IPS-18c (cell line): ENCODE data around the gene HNRNPL.
A peak's percentile ranks its signal among the peaks of the same experiment; 100 is the strongest.

Experiments
- H3K4me3 ChIP-seq: 2 replicates; pipeline ENCODE4 v1.7.0; 2013; ENCODE audit warnings: low read depth, mild to moderate bottlenecking, low read length, moderate library complexity; ENCODE audit not compliant: insufficient read depth
- H3K9me3 ChIP-seq: one replicate; pipeline ENCODE4 v1.6.1; 2013; ENCODE audit warnings: mild to moderate bottlenecking, low read length, moderate library complexity; ENCODE audit not compliant: control insufficient read depth, insufficient read depth

Gene HNRNPL

DNA sequence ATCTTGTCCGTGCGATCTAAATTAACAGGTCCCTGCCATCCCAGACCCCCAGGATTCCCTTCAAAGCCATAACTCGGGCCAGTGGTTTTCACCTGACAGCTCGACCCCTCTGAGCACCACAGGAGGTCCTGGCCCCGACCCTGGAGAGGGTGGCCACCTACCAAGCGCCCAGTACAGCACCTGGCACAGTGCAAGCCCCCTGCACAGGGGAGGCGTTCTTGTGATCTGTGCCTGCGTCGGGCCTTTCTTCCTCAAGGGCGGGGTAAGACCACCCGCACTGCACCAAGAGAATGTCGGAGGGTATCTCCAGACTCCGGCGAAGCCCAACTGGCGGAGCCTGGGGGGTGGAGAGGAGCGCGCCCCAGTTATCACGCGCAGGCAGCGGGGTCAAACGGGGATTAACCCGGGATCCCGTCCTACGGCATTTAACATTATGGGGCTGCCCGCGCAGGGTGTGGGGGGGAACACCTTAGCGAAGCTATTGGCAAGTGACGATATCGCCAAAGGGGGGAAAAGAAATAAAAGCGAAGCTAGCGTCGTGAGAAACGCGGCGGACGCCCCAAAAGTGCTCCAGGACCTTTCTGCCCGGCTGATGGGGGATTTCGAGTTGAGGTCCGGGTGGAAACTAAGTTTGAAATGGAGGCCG is 1.3 kb upstream of the HNRNPL start:
- H3K9me3 ChIP-seq: no peaks in the 10 kb centered on the region
- peak overlapping the region; percentile 66 for H3K4me3 ChIP-seq

DNA sequence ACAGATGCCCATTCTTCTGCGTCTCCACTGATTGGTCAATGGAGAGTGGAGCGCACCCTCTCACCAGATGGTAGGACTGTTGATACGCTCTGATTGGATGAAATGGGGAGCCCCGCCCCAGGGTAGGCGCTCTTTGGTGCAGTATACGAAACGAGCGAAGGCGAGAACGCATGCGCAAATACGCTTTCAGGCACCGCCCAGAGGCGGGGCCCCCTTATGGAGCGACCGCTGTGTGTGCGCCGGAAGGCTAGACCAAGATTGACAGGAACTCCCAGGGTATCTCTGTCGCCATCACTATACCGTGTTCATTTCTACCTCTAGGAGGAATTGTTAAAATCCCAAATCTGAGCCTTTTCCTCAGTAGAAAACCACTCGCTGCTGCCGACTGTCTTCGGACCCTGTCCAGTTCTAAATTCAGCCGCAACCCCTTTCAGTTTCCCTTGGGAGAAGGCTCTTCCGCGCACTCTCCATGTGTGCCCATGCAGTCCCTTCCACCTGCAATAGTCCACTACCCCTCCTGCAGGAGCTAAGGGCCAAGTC is 720 bp upstream of the HNRNPL start:
- Histone ChIP-seq H3K4me3 (peak overlapping the region; percentile 66), H3K9me3 (no peaks in the 10 kb centered on the region)

DNA sequence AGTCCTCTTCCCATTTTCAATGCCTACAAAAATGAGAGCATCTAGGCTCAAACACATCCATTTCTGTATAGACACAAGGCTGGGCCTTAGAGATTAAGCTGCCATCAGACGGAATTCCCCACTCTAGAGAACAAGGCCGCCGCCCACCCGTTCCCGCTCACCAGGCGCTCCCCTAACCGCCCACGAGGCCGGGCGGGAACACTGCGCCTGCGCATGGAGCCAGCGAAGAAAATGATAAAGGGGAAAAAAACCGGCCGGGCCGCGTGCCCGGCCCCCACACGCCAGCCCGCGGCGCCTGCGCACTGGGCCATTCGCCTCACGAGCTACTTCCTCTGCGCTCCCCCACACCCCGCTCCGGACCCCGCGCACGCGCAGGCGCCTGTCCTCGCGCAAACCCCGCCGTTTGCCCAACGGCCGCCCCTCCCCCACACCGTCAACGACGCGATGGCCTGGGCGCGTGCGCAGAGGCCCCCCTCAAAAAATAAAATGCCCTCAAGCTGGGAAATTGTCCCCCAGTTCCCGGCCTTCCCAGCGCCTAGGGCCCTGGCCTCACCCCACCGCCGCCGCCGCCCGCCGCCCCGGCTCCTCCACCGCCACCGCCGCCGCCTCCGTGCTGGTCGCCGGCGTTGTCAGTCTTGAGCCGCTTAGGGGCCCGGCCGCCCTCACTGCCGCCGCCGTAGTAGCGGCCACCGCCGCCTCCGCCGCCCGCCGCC is 483 bp downstream of the HNRNPL start:
- Histone ChIP-seq H3K9me3 (no peaks in the 10 kb centered on the region), H3K4me3 (peak overlapping the region; percentile 72)

DNA sequence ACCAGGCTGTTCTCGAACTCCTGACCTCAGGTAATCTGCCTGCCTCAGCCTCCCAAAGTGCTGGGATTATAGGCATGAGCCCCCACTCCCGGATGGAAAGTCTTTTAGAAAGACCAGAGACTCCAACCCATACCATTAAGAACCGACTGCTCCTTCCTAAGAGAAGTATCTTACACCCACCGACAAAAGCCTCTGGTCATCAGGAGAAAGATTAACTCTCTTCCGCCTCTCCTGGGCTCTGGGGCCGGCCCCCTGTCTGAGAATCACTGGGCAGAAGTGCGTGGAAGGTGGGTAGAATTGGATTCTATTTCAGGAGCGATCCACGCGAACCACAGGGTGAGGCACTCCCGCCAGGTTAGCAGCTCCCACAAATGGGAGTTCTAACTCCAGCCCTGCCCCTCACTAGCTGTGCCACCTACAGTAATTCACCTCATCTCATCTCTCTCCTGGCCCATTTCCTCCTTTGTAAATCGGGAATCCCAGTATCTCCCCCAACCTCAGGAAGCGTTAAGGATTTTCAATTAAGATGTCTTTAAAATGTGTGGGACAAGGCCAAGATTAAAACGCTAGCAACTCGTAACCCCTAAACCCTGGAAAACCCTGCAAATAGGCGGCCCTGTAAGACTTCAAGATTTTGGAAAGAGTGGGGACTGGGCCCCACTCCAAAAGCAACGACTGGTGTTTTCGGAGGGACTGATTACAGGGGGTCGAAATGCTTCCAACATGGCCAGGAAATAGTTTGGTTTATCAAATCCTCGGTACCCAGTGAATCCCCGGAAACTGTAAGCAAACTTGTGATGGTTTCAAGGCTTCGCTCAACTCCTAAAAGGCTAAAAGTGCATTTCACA is 1.3 kb downstream of the HNRNPL start:
- Histone ChIP-seq H3K9me3 (no peaks in the 10 kb centered on the region), H3K4me3 (peak overlapping the region; percentile 72)

DNA sequence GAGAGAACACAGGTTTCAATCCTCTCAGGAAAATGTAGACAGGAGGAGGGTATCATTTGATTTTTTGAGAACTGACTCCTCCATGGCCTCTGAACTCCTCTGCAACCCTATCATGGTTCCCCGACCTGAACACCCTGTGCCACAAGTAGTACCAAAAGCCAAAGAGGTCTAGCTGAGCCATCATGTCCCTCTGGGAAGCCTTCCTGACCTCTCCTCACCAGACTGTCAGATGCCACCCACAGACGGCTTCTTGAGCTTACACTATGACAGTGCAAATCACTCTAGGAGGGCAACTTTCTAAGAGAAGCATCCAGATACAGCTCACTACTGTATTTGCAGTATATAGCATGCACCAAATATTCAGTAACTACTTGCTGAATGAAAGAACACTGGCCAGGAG is 3.7 kb downstream of the HNRNPL start:
- Histone ChIP-seq H3K4me3 (no peak overlapping the region), H3K9me3 (peaks cover 2% of the 10 kb centered on the region)

DNA sequence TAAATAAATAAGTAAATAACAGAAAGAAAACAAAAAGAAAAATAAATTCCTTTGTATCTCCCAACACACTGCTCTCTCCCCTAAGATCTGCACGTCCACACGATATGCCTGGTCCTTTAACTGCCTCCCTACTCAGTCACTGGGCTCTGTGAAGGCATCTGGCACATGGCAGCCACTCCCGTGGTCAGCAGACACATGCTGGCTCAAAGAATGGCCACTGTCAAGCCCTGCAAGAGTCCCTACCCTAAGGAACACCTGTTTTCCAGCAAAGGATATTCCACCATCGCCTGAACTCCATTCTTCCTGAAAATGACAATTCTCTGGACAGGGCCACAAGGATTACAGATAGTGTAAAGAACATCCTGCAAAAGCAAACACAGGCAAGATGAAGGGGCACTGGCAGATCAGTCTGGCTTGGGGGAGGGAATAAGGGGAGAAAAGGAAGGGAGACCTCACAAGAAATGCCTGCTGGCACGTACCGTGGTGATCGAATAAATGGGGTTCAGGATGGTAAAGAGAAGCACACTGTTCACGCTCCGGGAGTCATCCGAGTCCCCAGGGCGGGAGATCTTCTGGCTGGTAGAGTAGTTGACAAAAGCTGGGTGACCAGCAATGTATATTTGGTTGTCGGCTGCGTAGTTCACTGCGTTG is 4.3 kb downstream of the HNRNPL start:
- no peak overlapping the region for H3K4me3 ChIP-seq
- H3K9me3 ChIP-seq: peaks cover 2% of the 10 kb centered on the region

DNA sequence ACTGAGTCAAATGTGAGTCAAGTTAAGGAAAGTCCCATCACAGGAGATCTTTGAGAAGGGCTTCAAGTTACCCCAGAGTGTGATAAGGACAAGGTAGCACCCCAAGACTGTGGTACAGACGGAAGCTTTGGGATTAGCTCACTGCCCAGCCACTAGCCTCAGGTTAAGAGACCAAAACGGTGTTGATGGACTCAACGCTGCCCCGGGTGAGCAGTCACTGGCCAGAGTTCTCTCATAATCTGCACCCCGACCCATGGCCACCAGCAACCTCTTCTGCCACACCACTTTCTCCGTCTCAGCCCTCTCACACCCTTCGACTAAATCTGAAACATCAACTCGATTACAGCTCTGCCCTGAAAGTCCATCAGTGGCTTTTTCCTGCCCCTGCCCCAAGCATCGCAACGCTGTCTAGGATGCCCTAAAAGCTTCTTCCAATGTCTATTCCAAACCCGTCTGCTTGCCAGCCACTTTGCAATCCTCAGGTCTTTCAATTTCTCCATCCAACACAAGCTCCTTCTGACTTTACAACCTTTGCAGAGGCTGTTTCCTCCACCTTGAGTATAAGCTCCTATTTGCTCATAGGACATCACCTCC is 5.6 kb downstream of the HNRNPL start:
- Histone ChIP-seq H3K4me3 (no peak overlapping the region), H3K9me3 (peaks cover 2% of the 10 kb centered on the region)

DNA sequence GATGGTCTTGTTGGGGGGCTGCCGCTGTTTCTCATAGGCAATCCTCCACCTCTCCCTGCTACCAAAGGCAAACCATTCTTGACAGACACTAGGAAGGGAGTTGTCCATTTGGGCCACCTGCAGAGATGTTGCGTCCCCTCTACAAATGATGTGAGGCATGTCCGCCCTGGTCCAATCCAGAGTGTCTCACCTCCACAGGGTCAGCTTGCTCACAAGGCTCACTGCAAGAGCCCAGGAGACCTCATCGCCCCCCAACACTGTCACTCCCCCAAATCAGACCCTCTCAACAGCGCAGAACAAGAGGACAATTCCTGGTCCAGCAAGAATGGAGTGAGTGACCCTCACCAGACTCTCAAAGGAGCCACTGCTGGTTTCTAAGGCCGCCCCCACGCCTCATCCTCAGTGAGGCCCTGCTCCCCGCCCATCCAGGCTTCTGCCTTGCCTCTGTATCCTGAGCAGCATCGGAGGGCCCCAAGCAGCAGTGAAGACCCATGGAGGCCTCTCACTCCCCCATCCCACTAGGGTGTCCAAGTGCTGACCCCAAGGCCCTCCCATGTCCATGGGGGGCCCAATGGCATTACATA is 6.5 kb downstream of the HNRNPL start:
- H3K4me3 ChIP-seq: no peak overlapping the region
- peaks cover 2% of the 10 kb centered on the region for H3K9me3 ChIP-seq

DNA sequence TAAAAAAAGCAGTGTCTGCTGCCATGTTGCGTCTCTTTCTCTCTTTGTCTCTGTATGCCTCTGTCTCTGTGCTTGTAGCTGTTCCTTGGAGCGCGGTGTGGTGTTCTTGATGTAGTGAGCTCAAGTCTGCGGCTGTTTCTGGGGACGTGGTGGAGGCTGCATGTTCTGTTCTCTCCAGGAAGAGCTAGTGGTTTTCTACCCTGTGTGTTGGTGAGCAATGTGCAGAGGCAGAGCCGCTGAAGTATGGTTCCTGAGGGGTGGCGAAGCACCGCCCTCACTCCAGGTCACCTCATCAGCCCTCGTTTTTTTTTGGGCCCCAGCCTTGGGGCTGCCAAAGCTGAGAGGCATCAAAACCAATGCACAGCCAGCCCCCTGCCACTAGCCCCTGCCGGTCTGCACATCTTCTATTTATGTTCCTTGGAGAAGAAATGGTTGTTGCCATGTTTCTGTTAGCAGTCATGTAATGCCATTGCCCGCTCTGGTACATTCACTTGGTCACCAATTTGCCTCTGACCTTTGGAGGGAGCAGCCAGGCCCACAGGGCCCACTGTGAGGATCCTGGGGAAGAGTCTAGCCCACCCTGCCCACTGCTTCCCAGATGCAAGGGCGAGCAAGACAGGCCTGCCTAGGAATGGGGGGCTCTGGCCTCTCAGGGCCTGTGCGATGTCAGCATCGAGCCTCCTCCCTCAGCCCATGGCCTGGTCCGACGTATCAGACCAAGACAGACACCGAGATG is 7.2 kb downstream of the HNRNPL start:
- H3K9me3 ChIP-seq: peaks cover 2% of the 10 kb centered on the region
- H3K4me3 ChIP-seq: no peak overlapping the region

DNA sequence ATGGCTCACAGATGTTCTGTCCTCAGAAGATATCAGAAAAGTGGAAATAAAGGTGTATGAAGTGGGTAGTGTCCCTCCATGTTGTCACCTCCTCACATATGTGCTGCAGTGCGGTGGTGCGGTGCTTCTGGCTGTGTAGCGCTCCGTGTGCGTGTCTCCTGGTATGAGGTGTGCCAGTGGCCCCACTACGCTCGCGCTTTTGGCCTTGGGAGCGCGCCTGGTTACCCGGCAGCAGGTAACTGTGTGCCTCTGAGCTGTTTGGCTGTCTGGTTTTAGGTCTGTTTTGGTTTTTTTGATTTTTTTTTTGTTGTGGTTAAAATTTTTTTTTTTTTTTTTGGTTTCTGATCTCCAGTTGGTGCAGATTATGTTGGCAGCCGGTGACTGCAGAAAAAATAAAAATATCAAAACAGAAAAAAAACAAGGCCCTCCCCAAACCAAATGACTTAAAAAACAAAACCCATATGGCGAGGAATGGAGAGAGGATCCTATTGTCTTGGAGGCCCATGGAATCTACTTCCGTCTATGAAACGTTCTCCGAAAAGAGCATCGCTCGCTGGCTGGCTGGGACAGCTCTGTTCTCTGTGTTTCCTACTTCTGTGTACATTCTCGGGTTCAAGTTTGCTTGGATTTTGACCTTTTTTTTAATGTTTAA is 7.9 kb downstream of the HNRNPL start:
- Histone ChIP-seq H3K9me3 (peaks cover 2% of the 10 kb centered on the region), H3K4me3 (no peak overlapping the region)

DNA sequence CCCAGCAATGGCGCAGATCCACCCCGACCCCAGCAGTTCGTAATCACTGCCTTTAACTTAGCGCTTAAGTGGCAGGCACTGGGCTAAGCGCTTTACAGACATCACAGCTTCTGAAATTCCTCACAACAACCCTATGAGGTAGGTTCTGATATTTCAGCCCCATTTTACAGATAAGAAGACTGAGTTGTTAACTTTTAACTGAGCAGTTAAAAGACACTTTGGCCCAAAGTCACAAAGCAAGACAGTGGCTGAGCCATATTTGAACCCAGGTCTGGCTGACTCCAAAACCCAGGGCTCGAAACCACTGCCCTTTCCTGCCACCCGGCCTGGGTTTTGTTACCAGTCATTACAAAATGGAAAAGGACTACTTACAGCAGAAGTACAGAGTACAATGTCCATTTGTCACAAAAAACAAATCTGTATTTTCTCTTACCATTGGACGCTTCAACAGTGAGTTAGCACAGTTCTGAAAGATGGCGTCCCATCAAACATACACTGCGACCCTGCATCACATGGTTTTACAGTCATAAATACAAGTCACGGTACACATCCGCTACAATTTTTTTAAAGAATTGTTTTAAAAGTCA is 8.5 kb downstream of the HNRNPL start:
- peaks cover 2% of the 10 kb centered on the region for H3K9me3 ChIP-seq
- no peak overlapping the region for H3K4me3 ChIP-seq

DNA sequence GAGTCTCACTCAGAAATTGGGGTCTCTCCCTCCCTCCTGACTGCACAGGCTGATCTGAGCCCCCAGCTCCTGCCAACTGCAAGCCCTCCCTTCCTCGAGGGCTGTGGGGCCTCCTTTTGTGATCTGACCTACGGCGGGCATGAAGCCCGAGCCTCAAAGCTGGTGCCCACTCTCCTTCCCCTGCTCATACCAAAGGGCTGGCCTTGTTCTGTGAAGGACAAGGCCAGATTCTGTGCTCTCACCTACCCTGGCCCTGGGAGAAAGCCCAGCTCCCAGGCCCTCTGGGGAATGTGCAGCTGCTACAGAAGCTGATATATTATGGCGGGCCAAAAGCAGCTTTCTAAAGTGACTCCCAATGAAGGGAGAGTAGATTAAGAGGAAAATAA is 9.2 kb downstream of the HNRNPL start:
- H3K4me3 ChIP-seq: no peak overlapping the region
- H3K9me3 ChIP-seq: peaks cover 2% of the 10 kb centered on the region

DNA sequence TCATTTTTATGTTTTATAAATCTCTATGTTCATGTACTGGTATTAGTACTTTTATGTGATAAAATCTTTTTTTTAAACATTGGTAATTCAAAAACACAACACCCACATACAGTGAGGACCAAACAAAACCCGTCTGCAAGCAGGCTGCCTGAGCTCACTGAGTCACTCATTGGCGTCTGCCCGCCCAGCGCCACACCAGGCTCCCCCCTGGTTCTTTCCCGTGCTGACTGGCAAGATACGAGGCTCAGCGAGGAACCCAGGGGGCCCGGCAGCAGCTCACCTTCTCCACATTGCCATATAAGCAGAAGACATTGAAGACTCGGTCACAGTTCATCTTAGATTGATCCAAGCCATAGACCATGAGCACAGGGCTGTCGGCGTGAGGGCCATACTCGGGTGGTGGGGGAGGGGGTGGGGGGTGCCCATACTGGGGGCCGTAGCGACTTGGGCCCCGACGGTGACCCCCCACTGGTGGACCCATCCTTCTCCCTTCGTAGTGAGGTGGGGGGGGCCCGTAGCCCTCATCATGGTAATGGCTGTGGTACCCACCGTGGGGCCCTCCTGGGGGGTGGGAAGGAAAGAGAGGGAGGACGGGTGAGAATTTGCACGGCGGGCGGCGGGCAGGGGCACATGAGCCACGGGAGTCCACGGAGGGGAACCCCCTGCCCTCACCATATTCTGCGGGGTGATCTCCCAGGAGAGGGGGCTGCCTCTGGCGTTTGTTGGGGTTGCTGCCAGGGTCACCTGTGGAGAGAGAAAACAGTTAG is 9.8 kb downstream of the HNRNPL start:
- no peak overlapping the region for H3K4me3 ChIP-seq

DNA sequence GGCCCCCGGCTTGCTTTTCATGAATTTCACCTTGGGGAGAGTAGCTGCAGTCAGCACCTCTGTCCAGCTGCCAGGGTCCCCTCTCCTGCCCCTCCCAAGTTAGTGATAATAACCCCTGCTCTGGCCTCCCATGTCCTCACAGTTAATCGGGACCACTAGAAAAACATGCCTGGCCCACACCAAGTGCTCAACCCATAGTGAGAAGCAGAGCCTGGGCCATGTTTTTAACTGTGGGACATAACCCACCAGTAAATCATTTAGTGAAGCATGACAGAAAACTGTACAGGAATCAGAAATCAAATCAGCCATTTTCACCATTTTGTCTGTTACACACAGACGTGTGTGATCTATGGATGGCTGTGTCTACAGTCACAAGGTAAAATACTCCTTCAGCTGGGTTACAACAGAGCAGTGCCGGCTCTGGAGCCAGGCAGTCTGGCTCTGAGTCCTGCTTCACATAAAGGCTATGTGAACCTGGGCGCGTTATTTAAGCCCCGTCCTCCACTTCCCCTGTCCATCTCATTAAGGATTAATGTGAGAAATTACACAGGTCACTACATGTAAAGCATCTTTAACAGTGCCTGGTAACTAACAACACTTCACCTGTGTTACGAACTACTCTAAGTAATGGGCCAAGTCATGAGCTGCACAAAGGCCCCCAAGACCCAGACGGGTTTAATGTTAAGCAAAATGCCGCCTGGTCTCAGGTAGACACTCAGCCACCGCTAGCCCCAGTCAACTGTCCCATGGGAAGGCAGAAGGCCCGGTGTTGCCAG is 10.6 kb downstream of the HNRNPL start:
- no peak overlapping the region for H3K4me3 ChIP-seq
- H3K9me3 ChIP-seq: peaks cover 2% of the 10 kb centered on the region

More for the DNA sequence above, 9.8 kb downstream of the HNRNPL start:
- peaks cover 2% of the 10 kb centered on the region for H3K9me3 ChIP-seq
